ENCODE results near the gene KIR2DL4.
"Not testable (repeated sequence)": the region's sequence is repeated elsewhere in the genome, so short reads cannot be mapped to it uniquely, and the experiment has no call there.

The KIR2DL4 gene

GRCh38 chr19:54778896-54779295, 24.5 kb upstream of the KIR2DL4 start:
- H3K27me3 ChIP-seq (replicated peaks); H3K36me3 ChIP-seq (replicated peaks); H3K4me3 ChIP-seq (ENCODE audit: low read depth, low read length); H3K27ac ChIP-seq; in situ Hi-C loops (cut with HindIII; ENCODE audit: low pct_ligation_motif_present, low sequenced_read_pairs); DNase-seq: not testable (repeated sequence)

- in situ Hi-C loops (cut with HindIII; ENCODE audit: low pct_ligation_motif_present, low sequenced_read_pairs); H3K4me3 ChIP-seq (ENCODE audit: low read depth, low read length); H3K36me3 ChIP-seq (replicated peaks); H3K27me3 ChIP-seq (replicated peaks); DNase-seq; H3K27ac ChIP-seq: not testable (repeated sequence)
Measured at GRCh38 chr19:54782916-54783315, 20.5 kb upstream of the KIR2DL4 start.

GRCh38 chr19:54786091-54786723, 17.2 kb upstream of the KIR2DL4 start:
- H3K27me3 ChIP-seq (replicated peaks); H3K4me3 ChIP-seq (ENCODE audit: low read depth, low read length); H3K36me3 ChIP-seq (replicated peaks); in situ Hi-C loops (cut with HindIII; ENCODE audit: low pct_ligation_motif_present, low sequenced_read_pairs); DNase-seq; H3K27ac ChIP-seq: not testable (repeated sequence)

GRCh38 chr19:54788154-54788553, 15.3 kb upstream of the KIR2DL4 start:
- H3K4me3 ChIP-seq (ENCODE audit: low read depth, low read length); H3K27ac ChIP-seq; DNase-seq; in situ Hi-C loops (cut with HindIII; ENCODE audit: low pct_ligation_motif_present, low sequenced_read_pairs); H3K36me3 ChIP-seq (replicated peaks); H3K27me3 ChIP-seq (replicated peaks): not testable (repeated sequence)

GRCh38 chr19:54790711-54791110, 12.7 kb upstream of the KIR2DL4 start:
- no peak overlapping the region for H3K4me3 ChIP-seq (ENCODE audit: low read depth, low read length)
- H3K27me3 ChIP-seq (replicated peaks): no peaks in the 10 kb centered on the region
- in situ Hi-C loops (cut with HindIII; ENCODE audit: low pct_ligation_motif_present, low sequenced_read_pairs): no loop called here
- DNase-seq: no peak
- no peaks in the 10 kb centered on the region for H3K36me3 ChIP-seq (replicated peaks)
- no peak overlapping the region for H3K27ac ChIP-seq
- TF ChIP-seq CTCF (IDR thresholded peaks at IDR 0.05; ENCODE audit: low read depth, low read length, missing control alignments): no peak

GRCh38 chr19:54791476-54791875, 11.9 kb upstream of the KIR2DL4 start:
- no peak overlapping the region for H3K4me3 ChIP-seq (ENCODE audit: low read depth, low read length)
- H3K36me3 ChIP-seq (replicated peaks): no peaks in the 10 kb centered on the region
- in situ Hi-C loops (cut with HindIII; ENCODE audit: low pct_ligation_motif_present, low sequenced_read_pairs): no loop called here
- H3K27ac ChIP-seq: no peak overlapping the region
- TF ChIP-seq CTCF (IDR thresholded peaks at IDR 0.05; ENCODE audit: low read depth, low read length, missing control alignments): no peak
- H3K27me3 ChIP-seq (replicated peaks): no peaks in the 10 kb centered on the region
- DNase-seq: no peak

GRCh38 chr19:54792814-54793213, 10.6 kb upstream of the KIR2DL4 start:
- Histone ChIP-seq H3K36me3 (replicated peaks) (no peaks in the 10 kb centered on the region), H3K27ac (no peak overlapping the region), H3K4me3 (ENCODE audit: low read depth, low read length) (no peak overlapping the region), H3K27me3 (replicated peaks) (no peaks in the 10 kb centered on the region)
- in situ Hi-C loops (cut with HindIII; ENCODE audit: low pct_ligation_motif_present, low sequenced_read_pairs): no loop called here
- no peak for DNase-seq
- no peak for TF ChIP-seq CTCF (IDR thresholded peaks at IDR 0.05; ENCODE audit: low read depth, low read length, missing control alignments)

GRCh38 chr19:54795758-54796157, 7.7 kb upstream of the KIR2DL4 start:
- in situ Hi-C loops (cut with HindIII; ENCODE audit: low pct_ligation_motif_present, low sequenced_read_pairs): no loop called here
- Histone ChIP-seq H3K4me3 (ENCODE audit: low read depth, low read length) (no peak overlapping the region), H3K27me3 (replicated peaks) (no peaks in the 10 kb centered on the region), H3K27ac (no peak overlapping the region), H3K36me3 (replicated peaks) (no peaks in the 10 kb centered on the region)
- DNase-seq: no peak
- no peak for TF ChIP-seq CTCF (IDR thresholded peaks at IDR 0.05; ENCODE audit: low read depth, low read length, missing control alignments)
